Purkinje cell (primary cell): ENCODE measurements around the gene TMEM44. TPM values are rescaled to one million over a fixed set of nuclear protein-coding genes. Genes with fewer than 3 reads are reported as not detected.

Experiments used
- polyA plus RNA-seq: library from polyadenylated mRNA; unstranded; fragments of >200 nt; fragmentation: Nextera tagmentation; gene quantifications from 2 replicates; pipeline ENCODE4 v1.2.1, GENCODE V29; 2014

Gene TMEM44, protein sequence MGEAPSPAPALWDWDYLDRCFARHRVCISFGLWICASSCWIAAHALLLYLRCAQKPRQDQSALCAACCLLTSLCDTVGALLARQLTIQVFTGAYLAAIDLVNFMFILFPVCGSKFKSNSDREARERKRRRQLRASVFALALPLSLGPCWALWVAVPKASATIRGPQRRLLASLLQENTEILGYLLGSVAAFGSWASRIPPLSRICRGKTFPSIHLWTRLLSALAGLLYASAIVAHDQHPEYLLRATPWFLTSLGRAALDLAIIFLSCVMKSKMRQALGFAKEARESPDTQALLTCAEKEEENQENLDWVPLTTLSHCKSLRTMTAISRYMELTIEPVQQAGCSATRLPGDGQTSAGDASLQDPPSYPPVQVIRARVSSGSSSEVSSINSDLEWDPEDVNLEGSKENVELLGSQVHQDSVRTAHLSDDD
- polyA plus RNA-seq, result 0.77 and 2.6 TPM in 2 replicates

GRCh38 chr3:194633349-194634004, at the start of gene TMEM44:
Gene TMEM44 (minus strand): TSS chr3:194633419. CDS start chr3:194633215, 204 bp downstream.

GRCh38 chr3:194671900-194672808, 38.9 kb upstream of the TMEM44 start, which contains the start of gene LSG1:
Gene LSG1 (minus strand): TSS chr3:194672191. CDS start chr3:194672162, 29 bp downstream.

Other genes with a start within 250 kb of the TMEM44 start
- not detected in 2 replicates for gene GP5, start 234.2 kb downstream of the TMEM44 start, polyA plus RNA-seq
- gene ATP13A3, start 146.4 kb downstream of the TMEM44 start, polyA plus RNA-seq, result 49.6 and 57.2 TPM in 2 replicates
- 14.7 and 17.7 TPM in 2 replicates for gene LSG1, start 38.8 kb upstream of the TMEM44 start, polyA plus RNA-seq
- 1.3 and 1.5 TPM in 2 replicates for gene FAM43A, start 52.5 kb upstream of the TMEM44 start, polyA plus RNA-seq